HG03354 (cell line): ENCODE data around the gene ERMP1.

Experiments used
- ATAC-seq: cut with Tn5 transposase; IDR thresholded peaks from one replicate; pipeline ENCODE4 v1.9.1; 2021; ENCODE audit warnings: mild to moderate bottlenecking; ENCODE audit not compliant: unreplicated experiment, poor library complexity, severe bottlenecking

Gene ERMP1

DNA sequence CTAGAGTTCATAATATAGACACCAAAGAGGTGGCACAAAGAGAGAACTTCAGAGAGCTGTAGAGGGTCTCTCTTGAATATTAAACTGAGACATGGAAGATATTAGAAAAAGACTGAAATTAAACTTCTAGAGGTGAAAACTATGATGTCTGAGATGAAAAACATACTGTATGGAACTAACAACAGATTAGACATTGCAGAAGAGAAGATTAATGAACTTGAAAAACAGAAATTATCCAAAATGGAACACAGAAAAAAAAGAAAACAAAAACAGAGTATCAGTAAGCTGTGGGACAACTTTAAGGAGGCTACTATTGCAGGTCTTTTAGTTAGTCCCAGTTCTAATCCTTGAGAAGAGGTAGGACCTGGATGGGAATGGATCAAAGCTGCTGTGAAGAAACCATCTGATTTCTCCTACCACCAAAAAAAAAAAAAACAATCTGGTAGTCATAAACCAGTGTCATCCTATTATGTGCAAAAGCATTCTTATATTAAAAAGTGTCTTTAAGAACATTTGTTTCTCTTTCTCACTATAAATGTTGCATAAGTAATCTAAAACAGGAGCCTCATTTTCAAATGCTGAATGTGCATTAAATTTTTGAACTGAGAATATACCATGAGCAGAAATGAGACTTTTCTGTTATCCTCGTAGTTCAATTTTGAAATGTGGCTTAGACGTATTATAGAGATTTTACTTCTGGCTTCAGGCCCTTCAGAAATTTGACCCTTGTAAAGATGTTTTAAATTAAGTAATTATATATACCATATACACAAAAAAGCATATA, 96.2 kb downstream of the ERMP1 start:
- no peak for ATAC-seq

DNA sequence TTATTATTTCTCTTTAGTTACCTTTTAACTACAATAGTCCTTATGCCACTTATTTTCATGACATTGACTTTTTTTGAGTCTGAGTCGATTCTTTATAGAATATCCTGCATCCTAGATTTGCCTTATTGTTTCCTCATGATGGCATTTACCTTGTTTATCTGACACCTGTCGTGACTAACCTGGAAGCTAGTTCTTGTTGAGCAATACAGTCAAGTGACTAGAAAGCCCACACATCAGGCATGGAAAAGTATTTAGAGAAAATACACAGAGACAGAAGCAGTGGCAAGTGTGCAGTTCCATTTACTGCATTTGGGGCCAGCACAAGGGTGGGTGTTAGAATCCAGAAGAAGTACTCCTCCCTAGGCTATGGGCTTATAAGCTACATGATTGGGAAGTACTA, 97.8 kb downstream of the ERMP1 start:
- ATAC-seq, result no peak
